Transverse colon (tissue), 4 donors: Measurements from ENCODE around the gene RASGRP1.

Experiments used
- EP300 ChIP-seq: sonication (generic); formaldehyde crosslinking; IDR thresholded peaks from one replicate; pipeline ENCODE4 v1.6.1; 2017; ENCODE audit warnings: antibody characterized with exemption, low read depth
- POLR2A ChIP-seq: fragments of 450-650 bp; IDR thresholded peaks from one replicate; pipeline ENCODE4 v1.6.1; 2016; ENCODE audit warnings: antibody characterized with exemption, mild to moderate bottlenecking, moderate library complexity
- POLR2AphosphoS5 ChIP-seq, 3 donors: sonication (generic); formaldehyde crosslinking; IDR thresholded peaks; one replicate each; pipeline ENCODE4 v1.6.1; 2016; ENCODE audit warnings: antibody characterized with exemption in 3 of 3
- TF ChIP-seq, protein P1 (sequence below), 5 experiments: fragments of 200-600 bp in 3 of 5; fragments of 450-650 bp in 2 of 5; sonication (generic) in 3 of 5; IDR thresholded peaks; 1 replicate in 2 of 5; 2 replicates in 3 of 5; pipeline ENCODE4 v1.5.1; 2016 to 2017; ENCODE audit warnings: antibody characterized with exemption in 5 of 5, inconsistent platforms in 3 of 5, mild to moderate bottlenecking in 2 of 5, moderate library complexity in 1 of 5

DNA sequence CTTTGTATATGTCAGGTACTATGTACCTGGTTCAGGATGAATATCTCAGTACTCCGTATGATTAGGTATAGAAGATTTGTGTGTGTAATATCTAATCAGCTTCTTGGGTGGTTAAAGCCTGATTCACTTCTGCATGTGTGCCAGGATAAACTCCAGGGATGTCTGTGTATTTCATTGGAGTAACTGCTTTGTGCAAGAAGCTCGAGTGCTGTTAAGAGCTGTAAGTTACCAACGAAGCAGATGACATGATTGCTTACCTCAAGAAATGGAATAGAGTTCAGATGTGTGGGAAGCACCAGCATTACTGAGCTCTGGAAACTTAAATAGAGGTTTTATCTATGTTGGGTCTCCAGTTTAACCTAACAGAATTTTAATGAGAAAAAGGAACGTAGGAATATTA is 87.0 kb downstream of the RASGRP1 start:
- TF ChIP-seq POLR2A = no peak
- TF ChIP-seq POLR2AphosphoS5 (IDR thresholded peaks at IDR 0.05) = no peak
- TF ChIP-seq, protein P1, sequence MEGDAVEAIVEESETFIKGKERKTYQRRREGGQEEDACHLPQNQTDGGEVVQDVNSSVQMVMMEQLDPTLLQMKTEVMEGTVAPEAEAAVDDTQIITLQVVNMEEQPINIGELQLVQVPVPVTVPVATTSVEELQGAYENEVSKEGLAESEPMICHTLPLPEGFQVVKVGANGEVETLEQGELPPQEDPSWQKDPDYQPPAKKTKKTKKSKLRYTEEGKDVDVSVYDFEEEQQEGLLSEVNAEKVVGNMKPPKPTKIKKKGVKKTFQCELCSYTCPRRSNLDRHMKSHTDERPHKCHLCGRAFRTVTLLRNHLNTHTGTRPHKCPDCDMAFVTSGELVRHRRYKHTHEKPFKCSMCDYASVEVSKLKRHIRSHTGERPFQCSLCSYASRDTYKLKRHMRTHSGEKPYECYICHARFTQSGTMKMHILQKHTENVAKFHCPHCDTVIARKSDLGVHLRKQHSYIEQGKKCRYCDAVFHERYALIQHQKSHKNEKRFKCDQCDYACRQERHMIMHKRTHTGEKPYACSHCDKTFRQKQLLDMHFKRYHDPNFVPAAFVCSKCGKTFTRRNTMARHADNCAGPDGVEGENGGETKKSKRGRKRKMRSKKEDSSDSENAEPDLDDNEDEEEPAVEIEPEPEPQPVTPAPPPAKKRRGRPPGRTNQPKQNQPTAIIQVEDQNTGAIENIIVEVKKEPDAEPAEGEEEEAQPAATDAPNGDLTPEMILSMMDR (IDR thresholded peaks at IDR 0.05) = no peak
- no peak for TF ChIP-seq EP300
